ENCODE data around the gene CAPZB.

CAPZB gene

GRCh38 chr1:19346026-19346425 lies 139.3 kb downstream of the CAPZB start:
- Histone ChIP-seq H3F3A (ENCODE audit: insufficient read depth, low read length) (no peaks in the 10 kb centered on the region), H3K9me2 (replicated peaks; ENCODE audit: insufficient read depth, low read length) (no peaks in the 10 kb centered on the region), H3K9me3 (replicated peaks; ENCODE audit: insufficient read depth, low read length) (no peaks in the 10 kb centered on the region), H3K27ac (ENCODE audit: low read length) (no peak overlapping the region), H2AFZ (ENCODE audit: low read length) (no peak overlapping the region), H3K27me3 (replicated peaks; ENCODE audit: insufficient read depth, low read length) (no peaks in the 10 kb centered on the region), H3K4me1 (ENCODE audit: low read length) (no peaks in the 10 kb centered on the region), H3K9ac (ENCODE audit: low read length) (no peak overlapping the region), H3K79me2 (ENCODE audit: low read length) (no peaks in the 10 kb centered on the region), H3K36me3 (replicated peaks; ENCODE audit: insufficient read depth, low read length) (no peaks in the 10 kb centered on the region), H4K20me1 (ENCODE audit: insufficient read depth, low read length) (no peaks in the 10 kb centered on the region), H3K4me3 (ENCODE audit: low read length) (no peak overlapping the region), H3K4me2 (ENCODE audit: low read depth, low read length) (no peak overlapping the region)
- TF ChIP-seq EZH2 (optimal IDR thresholded peaks at IDR 0.05; ENCODE audit: low read depth, low read length): no peak
- TF ChIP-seq, protein P1, sequence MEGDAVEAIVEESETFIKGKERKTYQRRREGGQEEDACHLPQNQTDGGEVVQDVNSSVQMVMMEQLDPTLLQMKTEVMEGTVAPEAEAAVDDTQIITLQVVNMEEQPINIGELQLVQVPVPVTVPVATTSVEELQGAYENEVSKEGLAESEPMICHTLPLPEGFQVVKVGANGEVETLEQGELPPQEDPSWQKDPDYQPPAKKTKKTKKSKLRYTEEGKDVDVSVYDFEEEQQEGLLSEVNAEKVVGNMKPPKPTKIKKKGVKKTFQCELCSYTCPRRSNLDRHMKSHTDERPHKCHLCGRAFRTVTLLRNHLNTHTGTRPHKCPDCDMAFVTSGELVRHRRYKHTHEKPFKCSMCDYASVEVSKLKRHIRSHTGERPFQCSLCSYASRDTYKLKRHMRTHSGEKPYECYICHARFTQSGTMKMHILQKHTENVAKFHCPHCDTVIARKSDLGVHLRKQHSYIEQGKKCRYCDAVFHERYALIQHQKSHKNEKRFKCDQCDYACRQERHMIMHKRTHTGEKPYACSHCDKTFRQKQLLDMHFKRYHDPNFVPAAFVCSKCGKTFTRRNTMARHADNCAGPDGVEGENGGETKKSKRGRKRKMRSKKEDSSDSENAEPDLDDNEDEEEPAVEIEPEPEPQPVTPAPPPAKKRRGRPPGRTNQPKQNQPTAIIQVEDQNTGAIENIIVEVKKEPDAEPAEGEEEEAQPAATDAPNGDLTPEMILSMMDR (IDR thresholded peaks at IDR 0.05; ENCODE audit: low read length): no peak
- TF ChIP-seq EZH2phosphoT487 (IDR thresholded peaks at IDR 0.05; ENCODE audit: low read length): no peak
- no peak for DNase-seq

DNA sequence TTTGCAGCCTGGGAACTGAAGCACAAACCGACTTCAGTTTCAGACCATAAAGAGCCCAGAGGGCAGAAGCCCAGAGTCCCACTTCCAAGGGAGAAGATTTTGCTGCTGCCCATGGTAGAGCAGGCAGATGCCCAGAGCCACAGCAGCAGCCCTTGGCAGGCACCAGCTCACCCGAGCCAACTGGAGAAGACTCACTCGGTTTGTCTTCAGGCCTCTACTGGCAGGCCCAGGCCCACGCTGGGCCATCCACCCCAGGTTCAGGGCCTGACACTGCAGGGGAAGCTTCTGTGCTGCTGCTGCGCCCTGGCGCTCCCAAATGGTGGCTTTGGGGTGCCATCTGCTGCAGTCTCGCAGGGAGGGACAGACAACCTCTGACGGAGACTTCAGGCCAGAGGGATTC lies 139.9 kb downstream of the CAPZB start:
- no peak for DNase-seq
- no peak overlapping the region for H3K27ac ChIP-seq (ENCODE audit: low read length)
- no peaks in the 10 kb centered on the region for H3K36me3 ChIP-seq (replicated peaks; ENCODE audit: insufficient read depth, low read length)
- H4K20me1 ChIP-seq (ENCODE audit: insufficient read depth, low read length): no peaks in the 10 kb centered on the region
- H3K4me2 ChIP-seq (ENCODE audit: low read depth, low read length): no peak overlapping the region
- H3K9me2 ChIP-seq (replicated peaks; ENCODE audit: insufficient read depth, low read length): no peaks in the 10 kb centered on the region
- no peak overlapping the region for H2AFZ ChIP-seq (ENCODE audit: low read length)
- TF ChIP-seq, protein P1 (IDR thresholded peaks at IDR 0.05; ENCODE audit: low read length): no peak
- TF ChIP-seq EZH2phosphoT487 (IDR thresholded peaks at IDR 0.05; ENCODE audit: low read length) (no peak), EZH2 (optimal IDR thresholded peaks at IDR 0.05; ENCODE audit: low read depth, low read length) (no peak)
- no peaks in the 10 kb centered on the region for H3K4me1 ChIP-seq (ENCODE audit: low read length)
- no peaks in the 10 kb centered on the region for H3K79me2 ChIP-seq (ENCODE audit: low read length)
- H3K9me3 ChIP-seq (replicated peaks; ENCODE audit: insufficient read depth, low read length): no peaks in the 10 kb centered on the region
- H3K9ac ChIP-seq (ENCODE audit: low read length): no peak overlapping the region
- no peak overlapping the region for H3K4me3 ChIP-seq (ENCODE audit: low read length)
- H3K27me3 ChIP-seq (replicated peaks; ENCODE audit: insufficient read depth, low read length): no peaks in the 10 kb centered on the region
- H3F3A ChIP-seq (ENCODE audit: insufficient read depth, low read length): no peaks in the 10 kb centered on the region

DNA sequence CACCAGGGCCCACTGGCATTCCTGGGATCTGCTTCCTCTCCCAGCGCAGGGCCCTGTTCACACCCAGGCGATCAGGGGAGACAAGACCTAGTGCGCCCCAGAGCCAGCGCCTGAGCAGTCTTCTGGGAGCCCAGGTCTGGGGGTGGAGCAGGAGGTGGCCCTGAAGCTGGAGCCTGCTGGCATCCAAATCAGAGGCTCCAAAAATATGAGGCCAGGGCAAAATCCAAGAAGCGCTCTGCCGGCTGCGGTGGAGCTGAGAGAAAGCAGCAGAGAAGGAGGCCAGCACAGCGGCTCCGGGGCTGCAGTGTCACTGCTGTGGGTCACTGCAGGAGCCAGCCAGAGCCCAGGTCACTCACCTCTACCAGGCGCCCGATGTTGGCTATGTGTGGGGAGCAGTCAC lies 140.5 kb downstream of the CAPZB start:
- Histone ChIP-seq H3K4me3 (ENCODE audit: low read length) (no peak overlapping the region), H3K36me3 (replicated peaks; ENCODE audit: insufficient read depth, low read length) (no peaks in the 10 kb centered on the region), H3K79me2 (ENCODE audit: low read length) (no peaks in the 10 kb centered on the region), H3K9me3 (replicated peaks; ENCODE audit: insufficient read depth, low read length) (no peaks in the 10 kb centered on the region), H4K20me1 (ENCODE audit: insufficient read depth, low read length) (no peaks in the 10 kb centered on the region), H3K4me1 (ENCODE audit: low read length) (no peaks in the 10 kb centered on the region), H3K9ac (ENCODE audit: low read length) (no peak overlapping the region), H3K4me2 (ENCODE audit: low read depth, low read length) (no peak overlapping the region), H2AFZ (ENCODE audit: low read length) (no peak overlapping the region), H3F3A (ENCODE audit: insufficient read depth, low read length) (no peaks in the 10 kb centered on the region), H3K9me2 (replicated peaks; ENCODE audit: insufficient read depth, low read length) (no peaks in the 10 kb centered on the region), H3K27ac (ENCODE audit: low read length) (no peak overlapping the region), H3K27me3 (replicated peaks; ENCODE audit: insufficient read depth, low read length) (no peaks in the 10 kb centered on the region)
- DNase-seq: no peak
- TF ChIP-seq, protein P1 (IDR thresholded peaks at IDR 0.05; ENCODE audit: low read length): no peak
- TF ChIP-seq EZH2phosphoT487 (IDR thresholded peaks at IDR 0.05; ENCODE audit: low read length): no peak
- TF ChIP-seq EZH2 (optimal IDR thresholded peaks at IDR 0.05; ENCODE audit: low read depth, low read length): no peak
